Spleen (tissue), 11 donors: ENCODE data around the gene ANKRD11. TPM values are rescaled to one million over a fixed set of nuclear protein-coding genes. Genes with fewer than 3 reads are reported as not detected.
A peak's percentile ranks its signal among the peaks of the same experiment; 100 is the strongest.

ENCODE experiments used
- DNase-seq: peaks from one replicate; pipeline ENCODE4 v3.0.0-alpha.2; 2020
- H3K27ac ChIP-seq, 8 donors: fragments of 200-600 bp; sonication (generic) in 7 of 8; 1 replicate in 4 of 8; 2 replicates in 4 of 8; pipeline versions ENCODE4 v1.5.0 to v1.8.0; 2016 to 2021; ENCODE audit warnings: inconsistent platforms in 4 of 8, mild to moderate bottlenecking in 4 of 8, moderate library complexity in 1 of 8
- H3K27me3 ChIP-seq, 7 donors: fragments of 200-600 bp; sonication (generic) in 6 of 7; replicated peaks in 1 of 7; 1 replicate in 4 of 7; 2 replicates in 3 of 7; pipeline versions ENCODE4 v1.5.0 to v1.8.0; 2016 to 2021; ENCODE audit warnings: inconsistent platforms in 3 of 7, mild to moderate bottlenecking in 1 of 7
- H3K36me3 ChIP-seq, 6 donors: fragments of 200-600 bp; sonication (generic) in 5 of 6; 1 replicate in 4 of 6; 2 replicates in 2 of 6; pipeline versions ENCODE4 v1.5.0 to v1.8.0; 2016 to 2021; ENCODE audit warnings: inconsistent platforms in 2 of 6
- H3K4me1 ChIP-seq, 6 donors: fragments of 200-600 bp; sonication (generic) in 5 of 6; 1 replicate in 3 of 6; 2 replicates in 3 of 6; pipeline versions ENCODE4 v1.5.0 to v1.8.0; 2016 to 2021; ENCODE audit warnings: inconsistent platforms in 3 of 6
- H3K4me3 ChIP-seq, 8 donors: fragments of 200-600 bp; sonication (generic) in 7 of 8; 1 replicate in 4 of 8; 2 replicates in 4 of 8; pipeline versions ENCODE4 v1.5.0 to v1.8.0; 2016 to 2021; ENCODE audit warnings: inconsistent platforms in 4 of 8, mild to moderate bottlenecking in 4 of 8, moderate library complexity in 2 of 8
- H3K9me3 ChIP-seq, 8 donors: fragments of 200-600 bp; sonication (generic) in 7 of 8; 1 replicate in 4 of 8; 2 replicates in 4 of 8; pipeline versions ENCODE4 v1.5.0 to v1.8.0; 2016 to 2021; ENCODE audit warnings: inconsistent platforms in 4 of 8
- CTCF ChIP-seq, 11 experiments: fragments of 200-600 bp in 7 of 11; fragments of 450-650 bp in 4 of 11; sonication (generic) in 4 of 11; IDR thresholded peaks in 8 of 11; conservative IDR thresholded peaks in 3 of 11; 1 replicate in 7 of 11; 2 replicates in 4 of 11; pipeline versions ENCODE4 v1.4.0 to v1.8.0; 2016 to 2021; ENCODE audit warnings: antibody characterized with exemption in 11 of 11, inconsistent platforms in 4 of 11, mild to moderate bottlenecking in 1 of 11
- POLR2A ChIP-seq, 3 donors: fragments of 450-650 bp; IDR thresholded peaks; one replicate each; pipeline ENCODE4 v1.5.1; 2017; ENCODE audit warnings: antibody characterized with exemption in 3 of 3, mild to moderate bottlenecking in 1 of 3
- POLR2AphosphoS5 ChIP-seq, 3 donors: sonication (generic); formaldehyde crosslinking; IDR thresholded peaks; one replicate each; pipeline ENCODE4 v1.5.1; 2017; ENCODE audit warnings: antibody characterized with exemption in 3 of 3
- WGBS, 5 donors: extraction: QIAGEN DNeasy Blood & Tissue Kit in 3 of 5; methylation state at CpG; one replicate each; pipeline versions ENCODE4 v1.1.5 to v1.1.7; 2013 to 2018; 5-methylcytosine and 5-hydroxymethylcytosine counted together
- intact Hi-C: fragments of 100-400 bp; cut with DNase I; formaldehyde crosslinking; loops from one replicate; pipeline ENCODE4 v1.15.0; 2023; ENCODE audit warnings: low total_unique reads
- polyA plus RNA-seq, 3 donors: library from polyadenylated mRNA; stranded (reverse); fragments of 200-250 nt; gene quantifications; one replicate each; pipeline ENCODE4 v1.2.1, GENCODE V29; 2013
- total RNA-seq, 7 donors: library from RNA; depleted of rRNA in 3 of 7; stranded (reverse); fragments of >200 nt in 3 of 7; fragmentation: NEBNext Ultra II Directional in 4 of 7; extraction: Animal tissue kit (Norgen Biotek cat#: 25700) in 4 of 7; gene quantifications; one replicate each; pipeline versions ENCODE4 v1.1.0 to v1.2.1, GENCODE V29; 2016 to 2021
- donor health status: healthy with polysubstance abuse.
- donor health status: DM: no; HTN: no; CAD: no; lungs with moderate emphysema.
- donor health status: DM: no; HTN: no; CAD: no.
- donor health status: Bipolar disorder and iron deficiency.
- donor health status: healthy.
- donor health status: DM: no; HTN: no; CAD: no.
- donor health status: DM: yes; HTN: yes; CAD: no.

The ANKRD11 gene
- total and polyA plus RNA-seq, 10 donors, result 29.0 to 203 (median 128) TPM

DNA sequence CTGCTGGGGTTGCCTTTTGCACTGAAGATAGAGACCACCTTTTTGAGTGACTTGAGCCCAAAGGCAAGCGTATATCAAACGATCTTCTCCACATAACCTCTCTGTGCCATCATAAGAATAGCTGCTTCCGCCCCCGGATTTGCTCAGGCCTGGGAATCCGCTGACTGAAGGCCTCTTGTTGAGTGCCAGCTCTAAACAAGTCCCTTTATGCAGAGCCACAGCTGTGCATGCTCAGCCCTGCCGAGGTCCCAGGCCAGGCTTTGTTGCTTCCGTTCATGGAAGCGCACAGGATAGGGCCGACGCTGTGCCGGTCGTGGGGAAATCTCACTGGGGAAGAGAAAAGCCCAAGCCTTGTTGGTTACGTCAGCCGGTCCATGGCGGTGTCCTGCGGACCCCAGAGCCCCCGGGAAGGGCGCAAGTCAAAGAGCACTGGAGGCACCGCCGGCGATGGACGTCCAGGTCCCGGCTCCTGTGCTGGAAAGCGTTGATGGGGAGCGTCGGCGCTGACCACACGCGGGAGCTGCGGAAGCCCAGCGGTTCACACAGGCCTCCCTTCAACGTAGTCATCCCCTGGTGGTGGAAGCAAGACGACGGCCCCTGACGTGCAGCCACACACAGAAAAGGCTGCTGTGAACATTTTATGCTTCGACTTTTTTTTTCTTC, 46.7 kb upstream of the ANKRD11 start:
- Histone ChIP-seq H3K4me3 (no peak overlapping the region), H3K36me3 (peaks cover 0 to 98% (median 46%) of the 10 kb centered on the region in 6 donors), H3K27me3 (no peaks in the 10 kb centered on the region), H3K4me1 (peaks cover 13 to 37% (median 26%) of the 10 kb centered on the region in 6 donors), H3K9me3 (no peaks in the 10 kb centered on the region), H3K27ac (peak overlapping the region in 4 of 8 donors; percentile 2 to 38 (median 19))
- WGBS, 5 donors, result 86 to 95% (median 91%) methylated on average over 36 of the region's 36 CpGs
- TF ChIP-seq POLR2AphosphoS5 (IDR thresholded peaks at IDR 0.05), result peak in 1 of 3 donors; percentile 25
- no peak for TF ChIP-seq POLR2A (IDR thresholded peaks at IDR 0.05)
- no peak for DNase-seq
- intact Hi-C loops, result no loop called here

- 93 to 99% (median 97%) methylated on average over 7 to 24 of the region's 24 CpGs for WGBS, 5 donors
- no peak for TF ChIP-seq POLR2AphosphoS5 (IDR thresholded peaks at IDR 0.05)
- TF ChIP-seq CTCF (IDR thresholded peaks at IDR 0.05 in 8 of 11, conservative IDR thresholded peaks at IDR 0.05 in 3 of 11), result no peak
- no peak for TF ChIP-seq POLR2A (IDR thresholded peaks at IDR 0.05)
- Histone ChIP-seq H3K36me3 (peaks cover 0 to 98% (median 44%) of the 10 kb centered on the region in 6 donors), H3K4me1 (peaks cover 13 to 43% (median 32%) of the 10 kb centered on the region in 6 donors), H3K4me3 (no peak overlapping the region), H3K9me3 (no peaks in the 10 kb centered on the region), H3K27me3 (no peaks in the 10 kb centered on the region), H3K27ac (peak overlapping the region in 4 of 8 donors; percentile 15 to 83 (median 52))
- no peak for DNase-seq
- intact Hi-C loops, result no loop called here
These were observed 46.0 kb upstream of the ANKRD11 start for GRCh38 chr16:89536371-89536770.

- no peaks in the 10 kb centered on the region for H3K9me3 ChIP-seq
- H3K27me3 ChIP-seq, result no peaks in the 10 kb centered on the region
- H3K27ac ChIP-seq, result peak overlapping the region; percentile 42 to 83 (median 68)
- 14 to 20% (median 19%) methylated on average over 11 of the region's 11 CpGs for WGBS, 5 donors
- peaks cover 0 to 98% (median 63%) of the 10 kb centered on the region in 6 donors for H3K36me3 ChIP-seq
- H3K4me1 ChIP-seq, result peaks cover 13 to 51% (median 36%) of the 10 kb centered on the region in 6 donors
- H3K4me3 ChIP-seq, result peak overlapping the region in 3 of 8 donors; percentile 8 to 55 (median 13)
- TF ChIP-seq CTCF (IDR thresholded peaks at IDR 0.05 in 8 of 11, conservative IDR thresholded peaks at IDR 0.05 in 3 of 11) (peak in 1 of 11 experiments; percentile 12), POLR2AphosphoS5 (IDR thresholded peaks at IDR 0.05) (peak in 1 of 3 donors; percentile 71), POLR2A (IDR thresholded peaks at IDR 0.05) (no peak)
- DNase-seq, result no peak
- intact Hi-C loops, result no loop called here
These were observed 43.9 kb upstream of the ANKRD11 start for GRCh38 chr16:89534252-89534756.

DNA sequence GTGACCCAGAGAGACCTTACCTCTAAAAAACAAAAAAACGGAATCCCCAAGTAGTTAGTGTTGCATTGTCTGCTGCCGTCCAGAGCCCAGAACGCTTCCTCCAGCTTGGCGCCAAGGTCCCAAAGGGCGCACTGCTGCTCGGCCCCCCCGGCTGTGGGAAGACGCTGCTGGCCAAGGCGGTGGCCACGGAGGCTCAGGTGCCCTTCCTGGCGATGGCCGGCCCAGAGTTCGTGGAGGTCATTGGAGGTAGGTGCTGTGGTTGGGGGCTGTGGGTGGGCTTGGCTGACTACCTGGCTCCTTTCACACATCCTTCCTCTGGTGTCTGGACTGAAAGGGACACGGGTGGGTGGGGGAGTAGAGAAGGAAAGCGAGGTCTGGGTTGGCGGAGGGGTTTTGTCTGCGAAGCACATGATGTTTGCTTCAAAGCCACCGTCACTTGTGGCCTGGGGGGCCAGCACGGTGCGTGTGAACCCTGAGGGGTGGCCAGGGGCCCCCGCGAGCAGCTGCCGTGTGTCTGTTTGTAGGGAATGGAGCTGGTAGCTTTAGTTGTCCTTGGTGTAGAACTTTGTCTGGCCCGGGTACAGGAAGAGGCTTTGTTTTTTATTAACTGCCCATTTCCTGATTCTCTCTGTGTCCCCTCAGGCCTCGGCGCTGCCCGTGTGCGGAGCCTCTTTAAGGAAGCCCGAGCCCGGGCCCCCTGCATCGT, 41.6 kb upstream of the ANKRD11 start:
- Histone ChIP-seq H3K27me3 (no peaks in the 10 kb centered on the region), H3K36me3 (peaks cover 0 to 98% (median 65%) of the 10 kb centered on the region in 6 donors), H3K9me3 (no peaks in the 10 kb centered on the region), H3K27ac (peak overlapping the region in 5 of 8 donors; percentile 51 to 81 (median 67)), H3K4me1 (peaks cover 13 to 51% (median 36%) of the 10 kb centered on the region in 6 donors), H3K4me3 (peak overlapping the region in 1 of 8 donors; percentile 37)
- intact Hi-C loops, result no loop called here
- DNase-seq, result no peak
- 70 to 78% (median 72%) methylated on average over 31 of the region's 31 CpGs for WGBS, 5 donors
- TF ChIP-seq POLR2A (IDR thresholded peaks at IDR 0.05) (no peak), POLR2AphosphoS5 (IDR thresholded peaks at IDR 0.05) (peak; percentile 11 to 62 (median 54)), CTCF (IDR thresholded peaks at IDR 0.05 in 8 of 11, conservative IDR thresholded peaks at IDR 0.05 in 3 of 11) (no peak)
